SK-N-SH (cell line): ENCODE measurements around the gene ZNF576. TPM values are rescaled to one million over a fixed set of nuclear protein-coding genes. Genes with fewer than 3 reads are reported as not detected.

Experiments used
- CTCF ChIA-PET: fragments of 300-600, 350-600 bp; formaldehyde crosslinking; extraction: SDS; loops from one replicate; lab custom pipeline; 2021; lab: Yijun Ruan, JAX
- POLR2A ChIA-PET: fragments of 350-600 bp; sonication (Branson Sonifier 250); formaldehyde crosslinking; extraction: SDS; loops from one replicate; lab custom pipeline; 2020; ENCODE audit warnings: antibody characterized with exemption, inconsistent platforms; lab: Yijun Ruan, JAX
- DNase-seq: peaks from one replicate; pipeline ENCODE4 v3.0.0; 2012
- H2AFZ ChIP-seq: fragments of 200-600 bp; sonication (generic); 2 replicates; pipeline ENCODE4 v1.8.1; 2016; ENCODE audit warnings: antibody characterized with exemption, mild to moderate bottlenecking, low read depth
- H3F3A ChIP-seq: fragments of 200-600 bp; sonication (generic); replicated peaks from 2 replicates; pipeline ENCODE3; 2016; ENCODE audit warnings: antibody characterized with exemption, mild to moderate bottlenecking; ENCODE audit not compliant: insufficient read depth
- H3K27ac ChIP-seq, 2 experiments: fragments of 200-500 bp in 1 of 2; fragments of 200-600 bp in 1 of 2; sonication (Bioruptor generic) in 1 of 2; sonication (generic), shearing (Covaris generic) in 1 of 2; 2 replicates each; pipeline versions ENCODE4 v1.5.1 to v1.6.1; 2014 to 2016; ENCODE audit warnings: low read depth in 2 of 2, inconsistent platforms in 1 of 2, low read length in 1 of 2, mild to moderate bottlenecking in 1 of 2, mixed read lengths in 1 of 2
- H3K27me3 ChIP-seq: fragments of 200-600 bp; sonication (generic), shearing (Covaris generic); 2 replicates; pipeline ENCODE4 v1.6.1; 2016; ENCODE audit warnings: mixed run types; ENCODE audit not compliant: insufficient read depth
- H3K36me3 ChIP-seq, 2 experiments: fragments of 200-500 bp in 1 of 2; fragments of 200-600 bp in 1 of 2; sonication (Bioruptor generic) in 1 of 2; sonication (generic) in 1 of 2; replicated peaks in 1 of 2; 2 replicates each; pipeline versions ENCODE3 to v1.5.1; 2014 to 2016; ENCODE audit warnings: low read length in 1 of 2, mild to moderate bottlenecking in 1 of 2; ENCODE audit not compliant: insufficient read depth in 2 of 2, control insufficient read depth in 1 of 2
- H3K4me1 ChIP-seq, 2 experiments: fragments of 200-500 bp in 1 of 2; fragments of 200-600 bp in 1 of 2; sonication (Bioruptor generic) in 1 of 2; sonication (generic), shearing (Covaris generic) in 1 of 2; 2 replicates each; pipeline versions ENCODE4 v1.5.1 to v1.6.1; 2014 to 2016; ENCODE audit warnings: low read depth in 1 of 2, low read length in 1 of 2, mixed run types in 1 of 2; ENCODE audit not compliant: insufficient read depth in 2 of 2, control insufficient read depth in 1 of 2
- H3K4me2 ChIP-seq: fragments of 200-600 bp; sonication (generic), shearing (Covaris generic); 2 replicates; pipeline ENCODE4 v1.6.1; 2017; ENCODE audit warnings: mixed run types
- H3K4me3 ChIP-seq, 2 experiments: fragments of 200-500 bp in 1 of 2; fragments of 200-600 bp in 1 of 2; sonication (Bioruptor generic) in 1 of 2; sonication (generic), shearing (Covaris generic) in 1 of 2; 2 replicates each; pipeline versions ENCODE4 v1.5.1 to v1.8.1; 2014 to 2016; ENCODE audit warnings: low read depth in 2 of 2, inconsistent platforms in 1 of 2, low read length in 1 of 2, mild to moderate bottlenecking in 1 of 2, mixed read lengths in 1 of 2, moderate library complexity in 1 of 2
- H3K79me2 ChIP-seq: fragments of 200-600 bp; sonication (generic); 2 replicates; pipeline ENCODE4 v1.8.1; 2017; ENCODE audit warnings: mild to moderate bottlenecking; ENCODE audit not compliant: insufficient read depth
- H3K9ac ChIP-seq: fragments of 200-600 bp; sonication (generic); 2 replicates; pipeline ENCODE4 v1.6.1; 2017; ENCODE audit warnings: mixed run types
- H3K9me2 ChIP-seq: fragments of 200-600 bp; sonication (generic); 2 replicates; pipeline ENCODE4 v1.6.1; 2017; ENCODE audit warnings: mixed run types
- H3K9me3 ChIP-seq: fragments of 200-600 bp; sonication (generic); 2 replicates; pipeline ENCODE4 v1.6.1; 2017; ENCODE audit warnings: mixed run types, mild to moderate bottlenecking, moderate library complexity
- H4K20me1 ChIP-seq: fragments of 200-600 bp; sonication (generic); 2 replicates; pipeline ENCODE4 v1.6.1; 2017; ENCODE audit warnings: mild to moderate bottlenecking, mixed run types; ENCODE audit not compliant: insufficient read depth
- CHD2 ChIP-seq: fragments of 150-350 bp; IDR thresholded peaks from 2 replicates; pipeline ENCODE4 v1.6.1; 2018; ENCODE audit warnings: low read length; ENCODE audit not compliant: partially characterized antibody
- EP300 ChIP-seq, 2 experiments: IDR thresholded peaks; 2 replicates each; pipeline versions ENCODE4 v1.4.0 to v1.6.1; 2012; ENCODE audit warnings: borderline replicate concordance in 1 of 2, low read depth in 1 of 2, low read length in 1 of 2
- EZH2phosphoT487 ChIP-seq: fragments of 200-600 bp; sonication (generic); IDR thresholded peaks from 2 replicates; pipeline ENCODE4 v1.6.1; 2017; ENCODE audit warnings: low read depth, mixed run types, mild to moderate bottlenecking, antibody characterized with exemption, moderate library complexity, borderline replicate concordance
- FOSL2 ChIP-seq: IDR thresholded peaks from 2 replicates; pipeline ENCODE4 v1.4.0; 2012; ENCODE audit warnings: low read depth, mild to moderate bottlenecking, moderate library complexity, borderline replicate concordance
- GATA2 ChIP-seq: sonication (generic); formaldehyde crosslinking; IDR thresholded peaks from 2 replicates; pipeline ENCODE4 v1.5.0; 2020; ENCODE audit warnings: mild to moderate bottlenecking, missing genetic modification reagents
- MEF2A ChIP-seq: IDR thresholded peaks from 2 replicates; pipeline ENCODE4 v1.4.0; 2012; ENCODE audit warnings: low read depth, borderline replicate concordance
- NRF1 ChIP-seq: IDR thresholded peaks from 2 replicates; pipeline ENCODE4 v1.6.1; 2012; ENCODE audit warnings: low read depth, mild to moderate bottlenecking, low read length
- PBX3 ChIP-seq: IDR thresholded peaks from 2 replicates; pipeline ENCODE4; 2012
- RAD21 ChIP-seq: IDR thresholded peaks from 2 replicates; pipeline ENCODE4 v1.6.1; 2012; ENCODE audit warnings: mild to moderate bottlenecking, low read length
- RCOR1 ChIP-seq: fragments of 150-350 bp; IDR thresholded peaks from 2 replicates; pipeline ENCODE4 v1.6.1; 2017; ENCODE audit warnings: antibody characterized with exemption, low read length
- RFX5 ChIP-seq: IDR thresholded peaks from 2 replicates; pipeline ENCODE4 v1.6.1; 2012; ENCODE audit warnings: mild to moderate bottlenecking, improper control_type of control experiment, low read length
- RXRA ChIP-seq: IDR thresholded peaks from 2 replicates; pipeline ENCODE4 v1.4.0; 2012; ENCODE audit warnings: low read depth, mild to moderate bottlenecking, borderline replicate concordance
- SIN3A ChIP-seq: IDR thresholded peaks from 2 replicates; pipeline ENCODE4 v1.6.1; 2012; ENCODE audit warnings: low read depth, mild to moderate bottlenecking, low read length, moderate library complexity, borderline replicate concordance
- TAF1 ChIP-seq: IDR thresholded peaks from 2 replicates; pipeline ENCODE4 v1.6.1; 2012; ENCODE audit warnings: low read depth, mild to moderate bottlenecking, low read length, moderate library complexity, borderline replicate concordance
- TCF12 ChIP-seq: IDR thresholded peaks from 2 replicates; pipeline ENCODE4 v1.4.0; 2012
- TEAD4 ChIP-seq: IDR thresholded peaks from 2 replicates; pipeline ENCODE4 v1.4.0; 2012; ENCODE audit warnings: mild to moderate bottlenecking, borderline replicate concordance; ENCODE audit not compliant: insufficient read depth
- USF2 ChIP-seq: fragments of 150-350 bp; IDR thresholded peaks from 2 replicates; pipeline ENCODE4 v1.6.1; 2017; ENCODE audit warnings: antibody characterized with exemption, low read length, low read depth, borderline replicate concordance
- YY1 ChIP-seq: IDR thresholded peaks from 2 replicates; pipeline ENCODE4 v1.4.0; 2012; ENCODE audit warnings: low read depth, mild to moderate bottlenecking
- WGBS: methylation state at CpG from one replicate; pipeline ENCODE4 v1.1.6; 2017; ENCODE audit warnings: low lambda C conversion rate; 5-methylcytosine and 5-hydroxymethylcytosine counted together
- polyA plus RNA-seq, 3 experiments: library from polyadenylated mRNA; depleted of rRNA; stranded (reverse); fragments of >200 nt; gene quantifications; 2 replicates each; pipeline ENCODE4 v1.2.3, GENCODE V29; 2012
- TF ChIP-seq, protein P1 (sequence below): fragments of 200-600 bp; sonication (generic); IDR thresholded peaks from 2 replicates; pipeline ENCODE4 v1.6.1; 2017; ENCODE audit warnings: antibody characterized with exemption, mild to moderate bottlenecking, moderate library complexity
- TF ChIP-seq, protein P2 (sequence below): IDR thresholded peaks from 2 replicates; pipeline ENCODE4 v1.4.0; 2012; ENCODE audit warnings: low read depth, borderline replicate concordance

Gene ZNF576
- polyA plus RNA-seq, 1 of the 3 experiments (the other 2 are of a cell fraction): 12.8 TPM

GRCh38 chr19:43634506-43634871 is 38.1 kb downstream of the ZNF576 start:
- H3K9me2 ChIP-seq: no peaks in the 10 kb centered on the region
- ChIA-PET POLR2A (no interaction called here), CTCF (interaction anchor here (1.3 kb wide), 1 partner anchor 17 kb away, joined by 3 read pairs; no protein-coding TSS in a partner anchor)
- DNase-seq: no peak
- no peak overlapping the region for H3K4me2 ChIP-seq
- no peaks in the 10 kb centered on the region for H3K36me3 ChIP-seq
- H2AFZ ChIP-seq: no peak overlapping the region
- H3K4me1 ChIP-seq: peaks cover 0 to 8% of the 10 kb centered on the region in 2 experiments; a peak in 1 of 4 replicates
- WGBS: 69% methylated on average over 5 of the region's 5 CpGs
- H3F3A ChIP-seq: peaks cover 4% of the 10 kb centered on the region
- no peaks in the 10 kb centered on the region for H3K9me3 ChIP-seq
- no peak overlapping the region for H3K9ac ChIP-seq
- H3K79me2 ChIP-seq: no peaks in the 10 kb centered on the region
- no peak overlapping the region for H3K4me3 ChIP-seq
- H4K20me1 ChIP-seq: no peaks in the 10 kb centered on the region
- TF ChIP-seq SIN3A (no peak), RXRA (no peak), RFX5 (no peak), GATA2 (CRISPR knock-in tag) (no peak), TCF12 (no peak), YY1 (no peak), RAD21 (no peak), EP300 (IDR thresholded peaks at IDR 0.05; ENCODE audit: borderline replicate concordance in 1 of 2, low read depth in 1 of 2, low read length in 1 of 2) (no peak), USF2 (no peak), NRF1 (no peak), TAF1 (no peak), CHD2 (no peak), RCOR1 (no peak), EZH2phosphoT487 (no peak), TEAD4 (no peak), MEF2A (no peak), FOSL2 (no peak), PBX3 (no peak)
- TF ChIP-seq, protein P1, sequence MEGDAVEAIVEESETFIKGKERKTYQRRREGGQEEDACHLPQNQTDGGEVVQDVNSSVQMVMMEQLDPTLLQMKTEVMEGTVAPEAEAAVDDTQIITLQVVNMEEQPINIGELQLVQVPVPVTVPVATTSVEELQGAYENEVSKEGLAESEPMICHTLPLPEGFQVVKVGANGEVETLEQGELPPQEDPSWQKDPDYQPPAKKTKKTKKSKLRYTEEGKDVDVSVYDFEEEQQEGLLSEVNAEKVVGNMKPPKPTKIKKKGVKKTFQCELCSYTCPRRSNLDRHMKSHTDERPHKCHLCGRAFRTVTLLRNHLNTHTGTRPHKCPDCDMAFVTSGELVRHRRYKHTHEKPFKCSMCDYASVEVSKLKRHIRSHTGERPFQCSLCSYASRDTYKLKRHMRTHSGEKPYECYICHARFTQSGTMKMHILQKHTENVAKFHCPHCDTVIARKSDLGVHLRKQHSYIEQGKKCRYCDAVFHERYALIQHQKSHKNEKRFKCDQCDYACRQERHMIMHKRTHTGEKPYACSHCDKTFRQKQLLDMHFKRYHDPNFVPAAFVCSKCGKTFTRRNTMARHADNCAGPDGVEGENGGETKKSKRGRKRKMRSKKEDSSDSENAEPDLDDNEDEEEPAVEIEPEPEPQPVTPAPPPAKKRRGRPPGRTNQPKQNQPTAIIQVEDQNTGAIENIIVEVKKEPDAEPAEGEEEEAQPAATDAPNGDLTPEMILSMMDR: no peak
- TF ChIP-seq, protein P2, sequence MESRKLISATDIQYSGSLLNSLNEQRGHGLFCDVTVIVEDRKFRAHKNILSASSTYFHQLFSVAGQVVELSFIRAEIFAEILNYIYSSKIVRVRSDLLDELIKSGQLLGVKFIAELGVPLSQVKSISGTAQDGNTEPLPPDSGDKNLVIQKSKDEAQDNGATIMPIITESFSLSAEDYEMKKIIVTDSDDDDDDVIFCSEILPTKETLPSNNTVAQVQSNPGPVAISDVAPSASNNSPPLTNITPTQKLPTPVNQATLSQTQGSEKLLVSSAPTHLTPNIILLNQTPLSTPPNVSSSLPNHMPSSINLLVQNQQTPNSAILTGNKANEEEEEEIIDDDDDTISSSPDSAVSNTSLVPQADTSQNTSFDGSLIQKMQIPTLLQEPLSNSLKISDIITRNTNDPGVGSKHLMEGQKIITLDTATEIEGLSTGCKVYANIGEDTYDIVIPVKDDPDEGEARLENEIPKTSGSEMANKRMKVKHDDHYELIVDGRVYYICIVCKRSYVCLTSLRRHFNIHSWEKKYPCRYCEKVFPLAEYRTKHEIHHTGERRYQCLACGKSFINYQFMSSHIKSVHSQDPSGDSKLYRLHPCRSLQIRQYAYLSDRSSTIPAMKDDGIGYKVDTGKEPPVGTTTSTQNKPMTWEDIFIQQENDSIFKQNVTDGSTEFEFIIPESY: no peak
- H3K27ac ChIP-seq: no peak overlapping the region
- H3K27me3 ChIP-seq: no peaks in the 10 kb centered on the region; the same call in 1 of the 2 replicates
